Activated CD8-positive, alpha-beta T cell treated with anti-CD3 and anti-CD28 coated beads for 36 hours (primary cell): ENCODE measurements around the gene NEO1. TPM values are rescaled to one million over a fixed set of nuclear protein-coding genes. Genes with fewer than 3 reads are reported as not detected.

Experiments
- ATAC-seq: fragments of 200-7000 bp; cut with Tn5 transposase; one replicate; pipeline ENCODE4 v1.10.0; 2021; ENCODE audit warnings: mild to moderate bottlenecking, moderate library complexity
- CTCF ChIA-PET: fragments of 350-600 bp; sonication (Branson Sonifier 250); formaldehyde crosslinking; loops from one replicate; lab custom pipeline; 2021; ENCODE audit warnings: antibody characterized with exemption; lab: Charles Lee
- POLR2A ChIA-PET: fragments of 350-600 bp; sonication (Branson Sonifier 250); formaldehyde crosslinking; loops from one replicate; lab custom pipeline; 2021; ENCODE audit warnings: antibody characterized with exemption; lab: Charles Lee
- DNase-seq: peaks from one replicate; pipeline ENCODE4 v3.0.0-alpha.2; 2020
- H3K27ac Mint-ChIP-seq: one replicate; pipeline ENCODE4 v1.8.0; 2021; ENCODE audit warnings: mild to moderate bottlenecking, mixed read lengths
- H3K27me3 Mint-ChIP-seq: one replicate; pipeline ENCODE4 v1.8.0; 2021; ENCODE audit warnings: mixed read lengths
- H3K36me3 Mint-ChIP-seq: one replicate; pipeline ENCODE4 v1.8.0; 2021; ENCODE audit warnings: low read depth, mixed read lengths
- H3K4me1 Mint-ChIP-seq: one replicate; pipeline ENCODE4 v1.8.0; 2021; ENCODE audit warnings: low read depth, mixed read lengths
- H3K4me3 Mint-ChIP-seq: one replicate; pipeline ENCODE4 v1.8.0; 2021; ENCODE audit warnings: mild to moderate bottlenecking, moderate library complexity, mixed read lengths
- H3K9me3 Mint-ChIP-seq: one replicate; pipeline ENCODE4 v1.8.0; 2021; ENCODE audit warnings: mixed read lengths
- intact Hi-C: fragments of 100-400 bp; cut with micrococcal nuclease; formaldehyde crosslinking; loops from one replicate; pipeline ENCODE4 v1.10.0; 2022
- total RNA-seq, 2 experiments: library from RNA; stranded (reverse); gene quantifications; one replicate each; pipeline ENCODE4 v1.2.3, GENCODE V29; 2021
- TF ChIP-seq, protein P1 (sequence below): fragments of 200-600 bp; IDR thresholded peaks from one replicate; pipeline ENCODE4 v1.8.0; 2022; ENCODE audit warnings: antibody characterized with exemption, mild to moderate bottlenecking

Gene NEO1
- total RNA-seq, 2 experiments from 2014 or later, result 2.8 to 3.1 TPM

DNA sequence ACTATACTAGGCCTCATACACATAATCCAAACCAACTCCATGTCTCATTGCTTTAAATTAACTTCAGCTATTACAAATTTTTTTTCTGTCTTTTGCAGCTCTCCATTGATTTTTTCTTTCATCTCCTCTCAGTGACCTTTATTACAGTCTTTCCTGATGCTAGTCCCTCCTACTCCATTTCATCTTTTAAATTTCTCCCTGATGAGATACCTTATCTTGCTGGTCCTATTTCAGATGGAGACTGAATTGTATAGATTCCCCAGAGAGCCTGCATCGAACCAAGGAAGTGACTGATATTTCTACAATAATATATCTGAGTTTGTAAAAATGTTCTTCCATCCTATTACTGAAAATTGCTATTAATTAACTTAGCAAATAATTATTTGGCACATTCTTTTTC, 45.7 kb upstream of the NEO1 start:
- TF ChIP-seq, protein P1, sequence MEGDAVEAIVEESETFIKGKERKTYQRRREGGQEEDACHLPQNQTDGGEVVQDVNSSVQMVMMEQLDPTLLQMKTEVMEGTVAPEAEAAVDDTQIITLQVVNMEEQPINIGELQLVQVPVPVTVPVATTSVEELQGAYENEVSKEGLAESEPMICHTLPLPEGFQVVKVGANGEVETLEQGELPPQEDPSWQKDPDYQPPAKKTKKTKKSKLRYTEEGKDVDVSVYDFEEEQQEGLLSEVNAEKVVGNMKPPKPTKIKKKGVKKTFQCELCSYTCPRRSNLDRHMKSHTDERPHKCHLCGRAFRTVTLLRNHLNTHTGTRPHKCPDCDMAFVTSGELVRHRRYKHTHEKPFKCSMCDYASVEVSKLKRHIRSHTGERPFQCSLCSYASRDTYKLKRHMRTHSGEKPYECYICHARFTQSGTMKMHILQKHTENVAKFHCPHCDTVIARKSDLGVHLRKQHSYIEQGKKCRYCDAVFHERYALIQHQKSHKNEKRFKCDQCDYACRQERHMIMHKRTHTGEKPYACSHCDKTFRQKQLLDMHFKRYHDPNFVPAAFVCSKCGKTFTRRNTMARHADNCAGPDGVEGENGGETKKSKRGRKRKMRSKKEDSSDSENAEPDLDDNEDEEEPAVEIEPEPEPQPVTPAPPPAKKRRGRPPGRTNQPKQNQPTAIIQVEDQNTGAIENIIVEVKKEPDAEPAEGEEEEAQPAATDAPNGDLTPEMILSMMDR, result no peak
- intact Hi-C loops, result no loop called here
- Mint-ChIP-seq H3K36me3 (no peaks in the 10 kb centered on the region), H3K9me3 (no peaks in the 10 kb centered on the region), H3K4me1 (no peaks in the 10 kb centered on the region), H3K27ac (no peak overlapping the region), H3K27me3 (peaks cover 27% of the 10 kb centered on the region), H3K4me3 (no peak overlapping the region)
- no peak for ATAC-seq
- no peak for DNase-seq
- POLR2A ChIA-PET, result no interaction called here
- CTCF ChIA-PET, result no interaction called here

DNA sequence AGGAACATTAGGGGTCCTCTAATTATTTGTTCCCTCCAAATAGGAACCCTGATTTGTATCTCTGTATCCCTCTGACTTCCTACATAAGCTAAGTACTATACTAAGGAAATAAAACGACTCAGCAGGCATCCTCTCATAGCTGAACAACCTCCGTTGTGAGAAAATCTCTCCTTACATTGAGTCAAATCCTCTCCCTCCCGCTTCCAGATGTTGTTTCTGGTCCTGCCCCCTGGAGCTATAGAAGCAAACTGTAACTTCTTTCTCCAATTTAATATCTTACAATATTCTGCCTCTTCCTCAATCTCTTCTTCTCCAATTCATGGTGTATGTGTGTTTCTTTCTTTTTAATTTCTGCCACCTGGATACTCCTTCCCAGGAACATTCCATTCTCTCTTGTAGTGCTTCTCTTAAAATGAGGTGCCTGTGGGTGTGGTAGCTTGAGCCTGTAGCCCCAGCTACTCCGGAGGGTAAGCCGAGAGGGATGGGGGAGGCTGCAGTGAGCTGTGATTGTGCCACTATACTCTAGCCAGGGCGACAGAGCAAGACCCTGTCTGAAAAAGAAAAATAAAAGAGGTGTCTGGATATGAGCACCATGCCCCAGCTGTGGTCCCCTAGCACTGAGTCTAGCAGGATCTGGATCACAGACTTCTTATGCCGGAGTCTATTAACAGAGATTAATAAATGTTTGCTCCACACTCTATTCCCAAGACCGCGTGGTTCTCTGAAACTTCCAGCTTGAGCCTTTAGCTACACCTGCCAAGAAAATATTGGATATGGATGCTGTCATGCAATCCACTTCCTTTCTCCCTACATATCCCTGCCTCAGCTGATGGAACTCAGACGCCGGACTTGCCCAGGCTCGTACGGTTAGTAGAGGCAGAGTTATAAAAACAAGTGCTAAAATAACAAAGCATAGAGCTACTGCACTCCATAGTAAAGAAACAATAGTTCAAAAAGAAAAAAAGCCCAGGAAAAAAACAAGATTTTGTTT, 42.9 kb upstream of the NEO1 start:
- ATAC-seq (no peak), DNase-seq (no peak)
- H3K9me3 Mint-ChIP-seq, result no peaks in the 10 kb centered on the region
- TF ChIP-seq, protein P1, result no peak
- H3K27me3 Mint-ChIP-seq, result peaks cover 25% of the 10 kb centered on the region
- CTCF ChIA-PET, result no interaction called here
- H3K4me1 Mint-ChIP-seq, result no peaks in the 10 kb centered on the region
- H3K27ac Mint-ChIP-seq, result no peak overlapping the region
- POLR2A ChIA-PET, result no interaction called here
- no peaks in the 10 kb centered on the region for H3K36me3 Mint-ChIP-seq
- intact Hi-C loops, result no loop called here
- no peak overlapping the region for H3K4me3 Mint-ChIP-seq

DNA sequence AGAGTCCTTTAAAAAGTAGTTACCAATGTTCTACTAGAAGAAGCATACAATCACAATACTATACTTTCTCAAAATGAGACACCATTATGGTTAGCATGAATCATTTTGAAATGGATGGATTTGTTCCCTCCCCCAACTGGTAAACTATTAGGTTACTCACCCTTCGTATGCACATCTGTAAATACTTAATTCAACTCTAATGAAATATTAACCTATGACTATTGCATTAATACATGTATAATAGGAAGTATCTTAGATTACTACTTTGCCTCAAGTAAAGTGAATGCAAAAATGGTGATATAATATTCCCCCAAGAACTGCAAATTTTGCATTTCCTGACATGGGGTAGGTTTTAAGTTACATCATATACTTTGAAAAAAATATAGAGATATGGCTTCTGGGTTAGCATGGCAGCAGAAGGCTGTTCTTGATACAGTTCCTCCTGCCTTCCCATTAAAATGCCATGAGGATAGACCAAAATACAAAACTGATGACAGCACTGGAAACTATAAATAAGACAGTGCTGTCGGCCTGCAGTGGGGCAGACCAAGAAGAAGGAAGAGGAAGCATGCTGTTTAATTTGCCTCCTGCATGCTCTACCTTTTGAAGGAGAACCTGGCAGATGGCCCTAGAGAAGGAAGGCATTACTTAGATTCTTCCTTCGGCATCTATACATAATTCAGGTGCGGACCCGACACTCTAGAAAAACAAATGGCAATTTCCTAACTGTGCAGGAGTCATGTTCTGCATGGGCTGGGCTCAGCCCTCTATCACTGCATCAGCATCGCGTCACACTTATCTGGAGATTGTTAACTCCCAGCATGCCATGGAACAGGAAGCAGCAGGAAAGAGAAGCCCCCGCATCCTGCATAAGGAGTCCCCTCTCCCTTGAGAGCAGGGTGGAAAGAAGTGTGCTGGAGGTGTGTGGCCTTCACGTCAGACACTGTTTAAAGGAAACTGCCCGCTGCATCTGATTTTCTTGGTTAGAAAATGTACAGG, 41.8 kb upstream of the NEO1 start:
- Mint-ChIP-seq H3K4me1 (no peaks in the 10 kb centered on the region), H3K27me3 (peaks cover 23% of the 10 kb centered on the region), H3K36me3 (no peaks in the 10 kb centered on the region), H3K27ac (no peak overlapping the region), H3K4me3 (no peak overlapping the region), H3K9me3 (no peaks in the 10 kb centered on the region)
- intact Hi-C loops, result no loop called here
- ATAC-seq (no peak), DNase-seq (no peak)
- ChIA-PET CTCF (no interaction called here), POLR2A (no interaction called here)
- TF ChIP-seq, protein P1, result no peak

DNA sequence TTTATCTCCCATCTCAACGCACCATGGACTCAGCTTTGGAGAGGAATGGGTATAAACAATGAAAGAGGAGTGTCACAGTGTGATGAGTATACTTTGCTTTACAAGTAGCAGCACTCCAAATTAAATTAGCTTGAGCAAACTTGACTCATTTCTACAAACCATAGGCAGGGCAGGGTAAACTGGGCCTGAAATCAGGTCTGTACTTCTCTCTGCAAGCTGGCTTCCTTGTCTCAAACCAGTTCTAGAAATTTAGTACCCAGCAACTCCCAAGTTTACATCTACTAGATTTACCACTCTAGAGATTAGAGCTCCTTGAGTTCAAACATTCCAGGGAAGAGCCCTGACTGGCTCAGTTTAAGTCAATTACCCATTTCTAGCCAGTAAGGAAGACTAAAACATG, 37.4 kb upstream of the NEO1 start:
- intact Hi-C loops, result no loop called here
- no peak overlapping the region for H3K27ac Mint-ChIP-seq
- no peaks in the 10 kb centered on the region for H3K36me3 Mint-ChIP-seq
- no peak for DNase-seq
- ChIA-PET POLR2A (interaction anchor here (1.5 kb wide), 1 partner anchor 10 kb away, joined by 3 read pairs; no protein-coding TSS in a partner anchor), CTCF (interaction anchor here (0.6 kb wide), 1 partner anchor 35 kb away, joined by 3 read pairs; no protein-coding TSS in a partner anchor)
- no peak for ATAC-seq
- no peak overlapping the region for H3K4me3 Mint-ChIP-seq
- no peaks in the 10 kb centered on the region for H3K9me3 Mint-ChIP-seq
- no peaks in the 10 kb centered on the region for H3K4me1 Mint-ChIP-seq
- TF ChIP-seq, protein P1, result no peak
- H3K27me3 Mint-ChIP-seq, result peaks cover 15% of the 10 kb centered on the region
